GM23338 (cell line): ENCODE measurements around the gene NEIL3. TPM values are rescaled to one million over a fixed set of nuclear protein-coding genes. Genes with fewer than 3 reads are reported as not detected.

Experiments
- ATAC-seq: fragments of 200-7000 bp; cut with Tn5 transposase; 3 replicates; pipeline ENCODE4 v1.9.1; 2020
- DNase-seq: peaks from one replicate; pipeline ENCODE4 v3.0.0-alpha.2; 2015; ENCODE audit warnings: low spot score
- H2AFZ ChIP-seq: fragments of 200-600 bp; sonication (generic); 2 replicates; pipeline ENCODE4 v1.8.0; 2016; ENCODE audit warnings: antibody characterized with exemption, mild to moderate bottlenecking, moderate library complexity
- H3F3A ChIP-seq: fragments of 200-600 bp; sonication (generic); replicated peaks from 2 replicates; pipeline ENCODE4 v1.8.0; 2017; ENCODE audit warnings: antibody characterized with exemption, mixed run types, low read depth
- H3K27ac ChIP-seq: fragments of 200-600 bp; sonication (generic); 2 replicates; pipeline ENCODE4 v1.6.1; 2016; ENCODE audit warnings: low read depth
- H3K27me3 ChIP-seq: fragments of 200-600 bp; sonication (generic); 2 replicates; pipeline ENCODE4 v1.8.0; 2016; ENCODE audit warnings: mild to moderate bottlenecking, mixed run types, moderate library complexity; ENCODE audit not compliant: insufficient read depth
- H3K36me3 ChIP-seq: fragments of 200-600 bp; sonication (generic); 2 replicates; pipeline ENCODE4 v1.8.0; 2016; ENCODE audit warnings: mild to moderate bottlenecking; ENCODE audit not compliant: insufficient read depth
- H3K4me1 ChIP-seq: fragments of 200-600 bp; sonication (generic); 2 replicates; pipeline ENCODE4 v1.8.0; 2016; ENCODE audit warnings: mild to moderate bottlenecking, moderate library complexity; ENCODE audit not compliant: insufficient read depth
- H3K4me2 ChIP-seq: fragments of 200-600 bp; sonication (generic); 2 replicates; pipeline ENCODE4 v1.7.1; 2017; ENCODE audit warnings: mixed run types
- H3K4me3 ChIP-seq: fragments of 200-600 bp; sonication (generic); 2 replicates; pipeline ENCODE4 v1.6.1; 2016; ENCODE audit warnings: mixed run types
- H3K79me2 ChIP-seq: fragments of 200-600 bp; sonication (generic); replicated peaks from 2 replicates; pipeline ENCODE4 v1.8.0; 2017; ENCODE audit warnings: mild to moderate bottlenecking; ENCODE audit not compliant: insufficient read depth
- H3K9me2 ChIP-seq: fragments of 200-600 bp; sonication (generic); 2 replicates; pipeline ENCODE4 v1.8.0; 2017; ENCODE audit not compliant: insufficient read depth
- H4K20me1 ChIP-seq: fragments of 200-600 bp; sonication (generic); replicated peaks from 2 replicates; pipeline ENCODE4 v1.8.0; 2017; ENCODE audit warnings: mild to moderate bottlenecking; ENCODE audit not compliant: insufficient read depth
- H3K27ac Mint-ChIP-seq: 2 replicates; pipeline ENCODE4 v1.8.0; 2020; ENCODE audit warnings: inconsistent platforms, mild to moderate bottlenecking, moderate library complexity, mixed read lengths
- H3K27me3 Mint-ChIP-seq: 3 replicates; pipeline ENCODE4 v1.8.0; 2022; ENCODE audit warnings: low read depth, mild to moderate bottlenecking, moderate library complexity, mixed read lengths, inconsistent platforms; ENCODE audit not compliant: insufficient read depth, poor library complexity
- H3K36me3 Mint-ChIP-seq: 3 replicates; pipeline ENCODE4 v1.8.0; 2021; ENCODE audit warnings: low read depth, mild to moderate bottlenecking, inconsistent platforms, moderate library complexity, mixed read lengths
- H3K4me1 Mint-ChIP-seq: 3 replicates; pipeline ENCODE4 v1.8.0; 2020; ENCODE audit warnings: mild to moderate bottlenecking, inconsistent platforms, mixed read lengths
- H3K4me3 Mint-ChIP-seq: 3 replicates; pipeline ENCODE4 v1.8.0; 2021; ENCODE audit warnings: moderate library complexity, mild to moderate bottlenecking, inconsistent platforms, mixed read lengths
- H3K9me3 Mint-ChIP-seq: 3 replicates; pipeline ENCODE4 v1.8.0; 2020; ENCODE audit warnings: moderate library complexity, mild to moderate bottlenecking, inconsistent platforms, mixed read lengths
- CREB1 ChIP-seq: fragments of 250-450 bp; sonication (Bioruptor Pico); IDR thresholded peaks from 2 replicates; pipeline ENCODE4 v1.5.0; 2020; ENCODE audit warnings: low read depth, mild to moderate bottlenecking, moderate library complexity
- EZH2phosphoT487 ChIP-seq: fragments of 200-600 bp; sonication (generic); IDR thresholded peaks from one replicate; pipeline ENCODE4 v1.8.1; 2018; ENCODE audit warnings: antibody characterized with exemption; ENCODE audit not compliant: unreplicated experiment
- JUNB ChIP-seq: IDR thresholded peaks from one replicate; pipeline ENCODE4 v1.6.1; 2016; ENCODE audit warnings: antibody characterized with exemption; ENCODE audit not compliant: unreplicated experiment
- ZNF331 ChIP-seq: fragments of 250-450 bp; sonication (Bioruptor Pico); IDR thresholded peaks from 2 replicates; pipeline ENCODE4 v1.5.0; 2020; ENCODE audit warnings: low read depth, mild to moderate bottlenecking, moderate library complexity
- ZNF462 ChIP-seq: fragments of 250-450 bp; sonication (Bioruptor Pico); IDR thresholded peaks from 2 replicates; pipeline ENCODE4 v1.5.0; 2020; ENCODE audit warnings: mild to moderate bottlenecking, moderate library complexity
- polyA plus RNA-seq: library from polyadenylated mRNA; unstranded; fragments of >200 nt; fragmentation: Nextera tagmentation; extraction: Ambion mirVana; gene quantifications from 2 replicates; pipeline ENCODE4 v1.2.1, GENCODE V29; 2016
- total RNA-seq: library from RNA; depleted of rRNA; stranded (reverse); fragments of >200 nt; shearing (Covaris generic); gene quantifications from 2 replicates; pipeline ENCODE4 v1.2.3, GENCODE V29; 2014
- TF ChIP-seq, protein P1 (sequence below), 2 experiments: fragments of 200-600 bp in 1 of 2; sonication (generic) in 1 of 2; conservative IDR thresholded peaks; 2 replicates each; pipeline versions ENCODE4 v1.5.1 to v1.6.1; 2016 to 2017; ENCODE audit warnings: antibody characterized with exemption in 2 of 2, low read depth in 2 of 2, mild to moderate bottlenecking in 2 of 2, moderate library complexity in 1 of 2

The NEIL3 gene
- total and polyA plus RNA-seq, 2 experiments from 2014 or later = 11.8 to 15.4 TPM

DNA sequence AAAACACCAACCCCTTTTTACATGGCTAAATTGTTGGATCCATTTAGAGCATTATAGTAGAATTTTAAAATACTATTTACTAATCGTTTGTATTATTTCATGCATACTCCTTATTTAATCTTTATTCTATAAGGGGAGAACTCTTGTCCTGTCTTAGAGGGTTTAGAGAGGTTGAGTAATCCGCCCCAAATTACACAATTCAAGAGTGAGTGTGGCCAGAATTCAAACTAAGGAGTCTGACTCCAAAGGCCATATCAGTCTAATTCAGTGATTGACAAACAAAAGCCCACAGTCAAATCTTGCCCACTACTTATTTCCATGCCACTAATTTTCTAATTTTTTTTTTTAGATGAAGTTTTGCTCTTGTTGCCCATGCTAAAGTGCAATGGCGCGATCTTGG lies 33.7 kb upstream of the NEIL3 start:
- Histone ChIP-seq H2AFZ (no peak overlapping the region), H4K20me1 (no peaks in the 10 kb centered on the region), H3K79me2 (no peaks in the 10 kb centered on the region), H3K36me3 (no peaks in the 10 kb centered on the region), H3F3A (no peaks in the 10 kb centered on the region), H3K4me3 (no peak overlapping the region), H3K4me2 (no peak overlapping the region), H3K27ac (no peak overlapping the region), H3K27me3 (no peaks in the 10 kb centered on the region), H3K4me1 (no peaks in the 10 kb centered on the region), H3K9me2 (no peaks in the 10 kb centered on the region)
- DNase-seq (no peak), ATAC-seq (no peak)
- H3K4me1 Mint-ChIP-seq = no peaks in the 10 kb centered on the region
- peaks cover 3% of the 10 kb centered on the region; the same call in 1 of the 3 replicates for H3K9me3 Mint-ChIP-seq
- H3K4me3 Mint-ChIP-seq = no peak overlapping the region
- TF ChIP-seq EZH2phosphoT487 (no peak), CREB1 (CRISPR knock-in tag) (no peak), ZNF331 (CRISPR knock-in tag) (no peak), JUNB (no peak), ZNF462 (no peak)
- TF ChIP-seq, protein P1, sequence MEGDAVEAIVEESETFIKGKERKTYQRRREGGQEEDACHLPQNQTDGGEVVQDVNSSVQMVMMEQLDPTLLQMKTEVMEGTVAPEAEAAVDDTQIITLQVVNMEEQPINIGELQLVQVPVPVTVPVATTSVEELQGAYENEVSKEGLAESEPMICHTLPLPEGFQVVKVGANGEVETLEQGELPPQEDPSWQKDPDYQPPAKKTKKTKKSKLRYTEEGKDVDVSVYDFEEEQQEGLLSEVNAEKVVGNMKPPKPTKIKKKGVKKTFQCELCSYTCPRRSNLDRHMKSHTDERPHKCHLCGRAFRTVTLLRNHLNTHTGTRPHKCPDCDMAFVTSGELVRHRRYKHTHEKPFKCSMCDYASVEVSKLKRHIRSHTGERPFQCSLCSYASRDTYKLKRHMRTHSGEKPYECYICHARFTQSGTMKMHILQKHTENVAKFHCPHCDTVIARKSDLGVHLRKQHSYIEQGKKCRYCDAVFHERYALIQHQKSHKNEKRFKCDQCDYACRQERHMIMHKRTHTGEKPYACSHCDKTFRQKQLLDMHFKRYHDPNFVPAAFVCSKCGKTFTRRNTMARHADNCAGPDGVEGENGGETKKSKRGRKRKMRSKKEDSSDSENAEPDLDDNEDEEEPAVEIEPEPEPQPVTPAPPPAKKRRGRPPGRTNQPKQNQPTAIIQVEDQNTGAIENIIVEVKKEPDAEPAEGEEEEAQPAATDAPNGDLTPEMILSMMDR (conservative IDR thresholded peaks at IDR 0.05; ENCODE audit: low read depth in 2 of 2) = no peak
- H3K27ac Mint-ChIP-seq = no peak overlapping the region
- no peaks in the 10 kb centered on the region for H3K36me3 Mint-ChIP-seq
- no peaks in the 10 kb centered on the region for H3K27me3 Mint-ChIP-seq
